ENCODE results near the gene CHAF1B. TPM values are rescaled to one million over a fixed set of nuclear protein-coding genes. Genes with fewer than 3 reads are reported as not detected.
A peak's percentile ranks its signal among the peaks of the same experiment; 100 is the strongest.
"Not testable (repeated sequence)": the region's sequence is repeated elsewhere in the genome, so short reads cannot be mapped to it uniquely, and the experiment has no call there.

Gene CHAF1B
- total RNA-seq, result 1 to 10 TPM in 1 of 2 donors, under 1 TPM in 1; 0.84 to 1.4 TPM
- long read RNA-seq, full-length matches to known transcripts, result 2 of 3 reads
- long read RNA-seq, partial matches to known transcripts, result 0 of 3 reads
- long read RNA-seq, other reads (novel, unspliced or antisense), result 1 of 3 reads

DNA sequence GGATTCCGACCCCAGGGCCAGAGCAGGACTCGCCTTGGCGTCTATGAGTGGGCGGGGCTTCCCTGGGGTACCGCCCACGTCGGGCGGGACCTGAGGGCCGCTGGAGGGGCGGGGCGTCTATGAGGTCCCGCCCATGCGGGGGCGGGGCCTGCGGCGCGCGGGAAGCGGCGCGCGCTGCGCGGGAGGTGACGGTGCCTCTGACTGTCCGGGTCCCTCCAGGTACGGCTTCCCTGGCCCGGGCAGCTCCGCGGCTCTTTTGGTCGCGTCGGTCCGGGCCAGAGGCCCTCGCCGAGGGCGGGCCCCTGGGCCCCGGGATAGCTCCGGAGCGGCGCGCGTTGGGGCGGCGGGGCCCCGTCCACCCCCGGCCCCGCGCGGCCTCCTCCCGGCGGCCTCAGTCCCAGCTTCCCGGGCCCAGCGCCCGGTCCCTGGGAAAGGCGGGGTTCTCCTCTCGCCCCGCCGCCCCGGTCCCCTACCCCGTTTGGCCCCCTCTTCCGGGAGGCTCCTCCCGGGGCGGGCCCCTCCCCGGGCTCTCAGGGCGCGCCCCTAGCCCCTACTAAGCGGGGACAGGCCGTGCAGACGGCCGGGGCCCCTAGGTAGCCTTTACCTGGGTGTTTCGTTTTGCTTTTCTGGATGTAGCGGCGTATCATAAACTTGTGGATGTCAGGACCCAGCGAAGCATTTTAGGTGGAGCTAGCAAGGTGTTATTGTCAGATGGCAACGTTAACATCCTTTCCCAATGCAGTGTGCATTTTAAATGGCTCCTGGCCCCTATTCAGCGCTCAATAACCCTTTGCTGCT, at the start of gene CHAF1B:
CHAF1B (plus strand) TSS at position 160 of the 798 bp plus-strand sequence. CDS start 745 bp downstream, outside the sequence.
- DNase-seq (peak; percentile 78), ATAC-seq (peak; percentile 95 to 98)
- intact Hi-C loops (cut with DNase I), result no loop called here

DNA sequence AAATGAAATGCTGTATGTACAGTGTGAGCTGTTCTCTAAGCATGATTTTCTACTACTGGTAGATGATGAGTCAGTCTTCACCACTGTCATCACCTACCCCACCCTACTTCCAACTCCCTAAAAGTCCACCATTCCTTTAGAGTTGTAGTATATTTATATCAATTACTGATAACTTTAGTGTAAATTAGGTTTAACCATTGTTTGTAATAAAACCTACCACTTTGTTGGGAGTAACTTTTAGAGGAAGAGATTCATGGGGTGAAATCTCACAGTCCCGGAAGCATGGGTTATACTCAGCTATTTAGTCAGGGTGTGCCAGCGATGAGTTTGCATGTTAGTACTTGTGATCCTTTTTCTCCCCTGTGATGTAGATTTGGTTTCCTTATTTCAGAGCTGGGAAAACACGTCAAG, 48.1 kb upstream of the CHAF1B start:
- ATAC-seq (peak in 1 of 2 donors; percentile 93), DNase-seq (no peak)
- intact Hi-C loops (cut with DNase I), result no loop called here

DNA sequence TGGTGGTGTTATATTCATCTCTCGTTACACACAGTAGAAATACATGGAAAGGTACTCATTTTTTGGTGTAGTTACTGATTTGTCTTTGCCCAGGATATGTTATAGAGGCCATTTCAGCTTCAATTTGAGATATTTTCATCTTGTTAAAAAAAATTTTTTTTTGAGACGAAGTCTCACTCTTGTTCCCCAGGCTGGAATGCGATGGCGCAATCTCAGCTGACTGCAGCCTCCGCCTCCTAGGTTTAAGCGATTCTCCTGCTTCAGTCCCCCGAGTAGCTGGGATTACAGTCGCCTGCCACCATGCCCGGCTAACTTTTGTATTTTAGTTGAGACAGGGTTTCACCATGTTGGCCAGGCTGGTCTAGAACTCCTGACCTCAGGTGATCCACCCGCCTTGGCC, 46.2 kb upstream of the CHAF1B start:
- intact Hi-C loops (cut with DNase I), result no loop called here
- DNase-seq (no peak), ATAC-seq (no peak)

DNA sequence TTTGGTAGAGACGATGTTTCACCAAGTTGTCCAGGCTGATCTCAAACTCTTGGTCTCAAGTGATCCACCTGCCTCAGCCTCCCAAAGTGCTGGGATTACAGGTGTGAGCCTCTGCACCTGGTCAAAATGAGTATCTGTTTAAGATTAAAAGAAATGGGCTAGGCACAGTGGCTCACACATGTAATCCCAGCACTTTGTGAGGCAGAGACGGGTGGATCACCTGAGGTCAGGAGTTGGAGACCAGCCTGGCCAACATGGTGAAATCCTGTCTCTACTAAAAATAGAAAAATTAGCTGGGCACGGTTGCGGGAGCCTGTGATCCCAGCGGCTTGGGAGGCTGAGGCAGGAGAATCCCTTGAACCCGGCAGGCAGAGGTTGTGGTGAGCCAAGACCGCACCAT, 42.6 kb upstream of the CHAF1B start:
- ATAC-seq; DNase-seq; intact Hi-C loops (cut with DNase I): not testable (repeated sequence)

DNA sequence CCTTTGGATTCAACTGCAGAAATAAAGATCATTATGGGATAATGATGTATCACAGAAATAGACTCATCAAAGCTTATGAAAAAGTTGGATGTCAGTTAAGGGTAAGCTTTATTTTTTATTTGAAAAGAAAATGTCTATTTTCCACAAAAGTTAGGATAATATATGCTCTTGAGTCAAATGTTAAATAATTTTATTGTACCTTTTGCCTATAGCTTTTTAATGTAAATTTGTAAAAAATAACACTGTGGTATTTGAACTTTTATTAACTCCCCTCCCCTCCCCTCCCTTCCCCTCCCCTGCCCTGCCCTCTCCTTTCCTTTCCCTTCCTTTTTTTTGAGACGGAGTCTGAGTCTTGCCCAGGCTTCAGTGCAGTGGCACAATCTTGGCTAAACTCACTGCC, 40.3 kb upstream of the CHAF1B start:
- intact Hi-C loops (cut with DNase I), result no loop called here
- DNase-seq (no peak), ATAC-seq (no peak)

DNA sequence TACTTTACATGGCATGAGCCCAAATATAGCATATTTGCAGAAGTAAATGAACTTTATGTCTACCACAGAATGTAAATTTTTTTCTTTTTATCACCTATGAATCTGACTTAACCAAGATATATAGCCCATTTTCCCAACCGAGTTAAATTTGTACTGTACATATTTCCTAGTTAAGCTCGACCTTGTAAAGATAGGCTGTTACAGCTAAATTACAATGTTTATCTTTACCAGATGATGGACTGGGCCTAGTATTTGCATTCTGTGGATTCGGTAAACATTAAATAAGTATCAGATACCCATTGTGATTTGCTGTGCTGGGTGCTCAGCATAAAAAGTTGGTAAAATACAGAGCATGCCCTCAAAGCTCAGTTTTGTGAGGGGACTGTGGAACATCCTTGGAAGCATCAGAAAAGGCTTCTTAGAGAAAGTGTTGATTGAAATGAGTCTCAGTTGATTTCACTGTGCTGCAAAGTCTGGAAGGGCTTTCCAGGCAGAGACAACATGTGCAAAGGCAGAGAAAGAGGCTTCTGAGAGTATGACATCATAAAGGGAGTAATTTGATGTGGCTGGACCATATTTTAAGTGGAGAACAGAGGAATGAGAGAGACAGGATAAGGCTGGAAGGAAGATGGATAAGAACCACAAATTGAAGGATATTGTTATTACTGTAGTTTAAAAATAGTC, 37.8 kb upstream of the CHAF1B start:
- DNase-seq (no peak), ATAC-seq (peak in 1 of 2 donors; percentile 29)
- intact Hi-C loops (cut with DNase I), result no loop called here

DNA sequence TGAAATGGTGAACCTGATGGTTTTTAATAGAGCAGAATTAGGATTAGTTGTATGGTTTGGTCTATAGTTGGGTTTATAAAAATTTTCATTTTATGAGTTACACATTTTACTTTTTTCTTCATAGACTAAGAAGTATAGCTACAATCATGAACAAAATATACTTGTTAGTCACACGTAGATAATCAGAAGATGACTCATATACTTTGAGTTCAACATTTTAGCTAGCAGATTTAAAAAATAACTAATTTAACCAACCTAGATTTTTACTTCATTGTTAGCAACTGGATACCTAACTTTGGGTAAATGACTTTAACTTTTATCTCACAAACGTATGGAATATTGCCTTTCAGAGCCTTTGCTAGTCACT, 37.2 kb upstream of the CHAF1B start:
- intact Hi-C loops (cut with DNase I), result no loop called here
- DNase-seq (no peak), ATAC-seq (no peak)

DNA sequence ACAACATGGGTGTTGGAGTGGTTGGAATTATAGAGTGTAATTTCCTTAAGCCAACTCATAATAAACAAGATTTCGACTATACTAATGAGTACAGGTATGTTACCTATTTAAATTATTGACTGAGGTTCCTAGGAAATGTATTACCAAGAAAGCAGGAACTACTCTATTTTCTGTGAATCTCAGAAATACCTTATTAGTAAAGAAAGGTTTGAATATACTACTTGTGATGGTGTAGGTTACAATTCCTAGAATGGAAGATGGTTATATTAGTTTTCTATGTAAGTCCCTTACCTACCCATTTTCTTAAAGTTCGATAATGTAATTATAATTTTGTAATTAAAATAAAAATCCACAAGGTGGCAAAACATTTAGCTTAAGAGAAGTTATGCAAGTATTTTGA, 35.9 kb upstream of the CHAF1B start:
- no peak for ATAC-seq
- intact Hi-C loops (cut with DNase I), result no loop called here
- no peak for DNase-seq

DNA sequence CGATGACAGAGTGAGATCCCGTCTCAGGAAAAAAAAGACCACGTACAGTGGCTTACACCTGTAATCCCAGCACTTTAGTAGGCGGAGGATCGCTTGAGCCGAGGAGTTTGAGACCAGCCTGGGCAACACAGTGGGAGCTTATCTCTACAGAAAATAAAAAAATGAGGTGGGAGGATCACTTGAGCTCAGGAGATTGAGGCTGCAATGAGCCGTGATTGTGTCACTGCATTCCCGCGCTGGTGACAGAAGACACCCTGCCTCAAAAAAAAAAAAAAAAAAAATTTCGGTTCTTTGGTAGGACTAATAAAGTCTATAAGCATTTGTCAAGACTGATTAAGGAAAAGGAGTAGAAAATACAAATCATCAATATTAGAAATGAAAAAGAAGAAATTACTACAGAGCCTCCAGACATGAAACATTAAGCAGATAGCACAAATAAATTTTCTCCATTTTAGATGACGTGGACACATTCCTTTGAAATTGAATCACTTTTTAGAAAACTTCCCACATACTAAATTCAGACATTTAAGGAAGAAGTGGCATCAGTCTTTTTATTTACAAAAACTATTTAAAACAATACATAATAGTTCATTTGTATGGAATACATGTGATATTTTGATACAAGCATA, 34.8 kb upstream of the CHAF1B start:
- peak in 1 of 2 donors; percentile 60 for ATAC-seq
- peak; percentile 26 for DNase-seq
- intact Hi-C loops (cut with DNase I), result no loop called here

DNA sequence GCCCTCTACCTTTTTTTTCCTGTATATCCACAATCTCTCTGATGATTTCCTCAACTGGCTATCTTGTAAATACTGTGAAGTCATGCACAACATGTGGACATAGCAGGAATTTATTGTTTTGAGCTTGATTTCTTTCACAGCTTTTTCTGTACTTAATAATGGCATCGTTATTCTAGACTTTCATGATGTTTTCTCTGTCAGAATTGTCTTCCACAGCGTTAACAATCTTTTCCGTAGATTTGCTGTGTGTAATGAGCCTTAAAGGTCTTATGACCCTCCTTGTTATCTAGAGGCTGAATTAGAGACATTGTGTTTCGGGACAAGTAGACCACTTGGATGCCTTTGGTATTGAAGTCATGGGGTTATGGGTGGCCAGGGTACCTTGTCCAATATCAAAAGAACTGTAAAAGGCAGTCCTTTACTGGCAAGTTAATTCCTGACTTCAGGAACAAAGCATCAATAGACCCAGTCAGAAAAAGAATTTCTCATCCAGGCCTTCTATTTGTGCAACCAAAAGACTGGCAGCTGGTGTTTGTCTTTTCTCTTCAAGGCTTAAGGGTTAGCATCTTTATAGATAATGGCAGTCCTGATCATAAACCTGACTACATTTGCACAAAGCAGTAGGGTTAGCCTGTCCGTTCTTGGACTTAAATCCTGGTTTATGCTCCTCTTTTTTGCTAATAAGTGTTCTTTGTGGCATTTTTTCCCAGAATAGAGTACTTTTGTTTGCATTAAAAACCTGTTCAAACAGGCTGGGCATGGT, 30.1 kb upstream of the CHAF1B start:
- no peak for DNase-seq
- intact Hi-C loops (cut with DNase I), result no loop called here
- ATAC-seq, result no peak

DNA sequence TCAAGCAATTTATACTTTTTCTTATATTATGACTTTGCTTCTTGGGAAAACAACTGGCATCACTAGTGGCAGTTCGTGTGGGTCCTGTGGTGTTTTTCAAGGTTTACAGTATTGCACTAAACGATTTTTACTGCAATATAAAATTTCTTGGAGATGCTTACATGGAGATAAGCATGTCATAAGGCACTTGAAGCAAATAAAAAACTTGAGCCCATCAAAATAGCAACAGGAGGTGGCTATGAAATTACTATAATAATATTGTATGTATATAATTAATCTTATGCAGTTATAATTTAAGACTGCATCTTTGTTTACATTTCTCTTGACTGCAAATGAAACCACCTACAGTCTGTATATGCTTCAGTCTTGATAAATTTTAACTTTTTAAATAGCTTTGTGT, 29.3 kb upstream of the CHAF1B start:
- ATAC-seq (no peak), DNase-seq (no peak)
- intact Hi-C loops (cut with DNase I), result no loop called here

DNA sequence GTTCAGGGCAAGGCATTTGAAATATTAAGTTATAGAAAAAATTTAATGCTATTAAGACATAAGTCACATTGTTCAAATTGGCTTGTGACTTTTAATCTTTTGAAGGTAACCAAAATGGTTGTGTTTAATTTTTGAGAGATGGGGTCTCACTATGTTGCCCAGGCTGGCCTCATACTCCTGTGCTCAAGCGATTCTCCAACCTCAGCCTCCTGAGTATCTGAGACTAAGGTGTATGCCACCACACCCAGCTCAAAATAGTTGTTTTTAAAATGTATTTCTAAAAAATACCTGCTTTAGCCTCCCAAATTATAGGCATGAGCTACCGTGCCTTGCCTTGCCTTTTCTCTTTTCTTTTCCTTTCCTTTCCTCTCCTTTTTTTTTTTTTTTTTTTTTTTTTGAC, 26.0 kb upstream of the CHAF1B start:
- no peak for DNase-seq
- no peak for ATAC-seq
- intact Hi-C loops (cut with DNase I), result no loop called here

DNA sequence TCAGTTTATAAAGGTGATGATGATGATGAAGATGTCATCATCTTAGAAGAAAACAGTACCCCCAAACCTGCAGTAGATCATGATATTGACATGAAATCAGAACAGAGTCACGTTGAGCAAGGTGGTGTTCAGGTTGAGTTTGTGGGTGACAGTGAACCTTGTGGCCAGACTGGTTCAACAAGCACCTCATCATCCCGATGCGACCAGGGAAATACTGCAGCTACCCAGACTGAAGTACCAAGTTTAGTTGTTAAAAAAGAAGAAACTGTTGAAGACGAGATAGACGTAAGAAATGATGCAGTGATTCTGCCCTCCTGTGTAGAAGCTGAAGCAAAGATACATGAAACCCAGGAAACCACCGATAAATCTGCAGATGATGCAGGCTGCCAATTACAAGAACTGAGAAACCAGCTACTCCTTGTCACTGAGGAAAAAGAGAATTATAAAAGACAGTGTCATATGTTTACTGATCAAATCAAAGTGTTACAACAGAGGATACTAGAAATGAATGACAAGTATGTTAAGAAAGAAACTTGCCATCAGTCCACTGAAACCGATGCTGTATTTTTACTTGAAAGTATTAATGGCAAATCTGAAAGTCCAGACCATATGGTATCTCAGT, 16.0 kb upstream of the CHAF1B start:
- DNase-seq (no peak), ATAC-seq (no peak)
- intact Hi-C loops (cut with DNase I), result no loop called here

DNA sequence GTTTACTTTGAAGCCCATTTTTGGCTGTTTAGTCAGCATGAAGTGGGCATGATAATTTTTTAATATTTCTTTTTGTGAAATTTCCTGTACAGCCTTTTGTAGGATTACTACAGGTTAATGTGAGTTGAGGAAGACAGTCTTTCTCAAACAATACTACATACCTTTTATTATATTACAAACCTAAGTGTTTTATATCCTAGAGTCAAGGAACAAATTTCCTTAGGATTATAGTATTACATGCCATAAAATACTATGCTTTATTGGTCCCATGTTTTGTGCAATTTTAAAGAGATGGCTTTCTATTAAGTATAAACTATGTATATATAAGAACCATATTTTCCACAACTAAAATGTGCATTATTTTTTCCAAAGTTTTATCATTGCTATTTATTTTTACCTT, 9.2 kb upstream of the CHAF1B start:
- ATAC-seq (no peak), DNase-seq (no peak)
- intact Hi-C loops (cut with DNase I), result no loop called here

DNA sequence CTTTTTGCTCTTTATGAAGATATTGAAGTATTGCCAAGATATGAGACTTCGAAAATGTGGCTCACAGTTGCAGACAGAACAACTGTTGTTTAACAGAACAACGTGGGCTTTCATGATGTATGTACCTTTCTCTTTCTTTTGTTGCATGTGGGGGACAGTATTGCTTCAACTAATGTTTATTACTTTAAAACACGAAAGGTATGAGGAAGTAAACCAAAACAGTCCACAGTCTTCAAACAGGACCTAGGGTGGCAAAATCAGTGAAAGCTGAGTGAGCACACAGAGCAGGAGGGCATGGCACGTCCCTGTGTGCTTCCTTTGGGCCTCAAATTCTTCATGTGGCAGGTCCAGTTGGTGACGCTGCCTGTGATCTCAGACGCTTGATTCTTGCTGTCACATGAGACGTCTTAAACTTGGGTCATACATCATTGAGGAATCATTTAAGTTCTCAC, 7.8 kb upstream of the CHAF1B start:
- ATAC-seq (no peak), DNase-seq (no peak)
- intact Hi-C loops (cut with DNase I), result no loop called here

DNA sequence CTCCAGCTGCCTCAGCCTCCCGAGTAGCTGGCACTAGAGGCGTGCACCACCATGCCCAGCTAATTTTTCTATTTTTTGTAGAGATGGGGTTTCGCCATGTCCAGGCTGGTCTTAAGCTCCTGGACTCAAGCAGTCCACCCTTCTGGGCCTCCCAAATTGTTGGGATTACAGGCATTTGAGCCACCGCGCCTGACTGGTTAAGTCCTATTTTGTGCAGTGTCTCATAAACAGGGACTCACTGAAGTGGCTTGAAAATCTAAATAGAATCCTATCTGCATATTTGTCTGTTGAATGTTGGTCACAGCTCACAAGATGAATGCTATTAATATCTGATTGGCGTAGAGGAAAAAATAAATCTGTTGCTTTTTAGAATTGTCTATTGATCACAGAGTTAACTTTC, 5.9 kb upstream of the CHAF1B start:
- no peak for DNase-seq
- intact Hi-C loops (cut with DNase I), result no loop called here
- ATAC-seq, result no peak

DNA sequence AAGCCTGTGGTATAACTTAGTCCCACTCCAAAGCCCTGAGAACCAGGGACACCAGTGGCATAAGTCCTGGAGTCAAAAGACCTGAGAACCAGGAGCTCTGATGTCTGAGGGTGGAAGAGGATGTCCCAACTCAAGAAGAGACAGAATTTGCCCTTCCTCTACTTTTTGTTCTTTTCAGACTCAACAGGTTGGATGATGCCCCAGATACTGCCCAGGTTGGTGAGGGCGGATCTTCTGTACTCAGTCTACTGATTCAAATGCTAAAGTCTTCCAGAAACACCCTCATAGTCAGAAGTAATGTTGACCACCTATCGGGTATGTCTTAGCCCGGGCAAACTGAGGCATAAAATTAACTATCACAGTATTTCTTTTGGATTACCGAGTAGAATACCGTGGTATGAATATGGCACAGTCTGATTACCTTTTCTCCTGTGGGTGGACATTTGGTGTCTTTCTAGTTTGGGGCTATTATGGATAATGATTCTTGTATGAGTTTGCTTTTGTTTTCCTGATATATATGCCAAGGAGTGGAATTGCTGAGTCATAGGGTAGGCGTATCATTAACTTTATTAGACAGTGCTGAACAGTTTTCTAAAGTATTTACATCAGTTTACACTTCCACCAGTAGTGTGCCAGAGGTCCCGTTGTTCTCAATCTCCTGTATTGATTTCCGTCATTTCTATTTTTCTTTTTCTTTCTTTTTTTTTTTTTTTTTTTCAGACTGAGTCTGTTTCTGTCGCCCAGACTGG, 3.2 kb upstream of the CHAF1B start:
- intact Hi-C loops (cut with DNase I), result no loop called here
- ATAC-seq, result no peak
- no peak for DNase-seq

DNA sequence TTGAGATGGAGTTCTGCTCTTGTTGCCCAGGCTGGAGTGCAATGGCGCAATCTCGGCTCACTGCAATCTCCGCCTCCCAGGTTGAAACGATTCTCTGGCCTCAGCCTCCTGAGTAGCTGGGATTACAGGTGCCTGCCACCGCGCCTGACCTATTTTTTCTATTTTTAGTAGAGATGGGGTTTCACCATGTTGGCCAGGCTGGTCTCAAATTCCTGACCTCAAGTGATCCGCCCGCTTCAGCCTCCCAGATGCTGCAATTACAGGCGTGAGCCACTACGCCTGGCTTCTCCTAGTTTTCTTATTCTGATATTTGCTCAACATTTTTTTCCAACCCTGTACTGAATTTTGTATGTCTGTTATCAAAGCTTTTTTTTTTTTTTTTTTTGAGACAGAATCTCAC, 2.5 kb upstream of the CHAF1B start:
- ATAC-seq; intact Hi-C loops (cut with DNase I); DNase-seq: not testable (repeated sequence)
